Measurements from ENCODE around the gene DHX15. TPM values are rescaled to one million over a fixed set of nuclear protein-coding genes. Genes with fewer than 3 reads are reported as not detected.

The DHX15 gene
- total RNA-seq, 4 donors from 2014 or later: 118 to 203 (median 170) TPM

DNA sequence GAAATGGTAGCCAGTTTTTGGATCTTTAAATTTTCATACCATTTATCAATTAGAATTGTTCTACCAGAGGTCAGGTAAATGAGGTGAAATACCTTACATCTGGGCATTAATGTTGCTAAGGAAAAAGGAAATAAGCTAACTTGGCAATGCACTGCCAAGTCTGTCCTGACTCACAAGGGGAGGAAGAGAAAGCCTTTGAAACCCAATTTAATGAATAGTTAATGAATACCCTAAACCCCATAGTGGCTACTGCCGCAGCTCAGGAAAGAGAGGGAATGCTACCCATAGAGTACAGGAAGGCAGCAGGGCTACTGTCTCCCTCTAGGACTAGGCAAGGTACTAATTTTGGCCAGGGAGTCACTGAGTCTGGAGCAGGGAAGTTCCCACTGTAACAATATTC lies 16.8 kb upstream of the DHX15 start:
- Histone ChIP-seq H3K4me1 (peaks cover 3 to 30% (median 14%) of the 10 kb centered on the region in 4 donors), H3K27ac (no peak overlapping the region), H3K4me3 (no peak overlapping the region), H3K9me3 (no peaks in the 10 kb centered on the region), H3K27me3 (no peaks in the 10 kb centered on the region), H3K36me3 (no peaks in the 10 kb centered on the region)
- intact Hi-C loops (cut with DNase I; ENCODE audit: low total_unique reads) (no loop called here), in situ Hi-C loops (cut with MboI; ENCODE audit: low pct_ligation_motif_present in 1 of 4, low pct_unique_long_range_greater_than_20kb in 1 of 4, low sequenced_read_pairs in 3 of 4) (no loop called here)
- DNase-seq: no peak
- 92 to 100% methylated on average over 1 of the region's 1 CpG for WGBS, 2 donors (ENCODE audit: low coverage in 1 of 2)
- no peak for TF ChIP-seq POLR2AphosphoS5 (IDR thresholded peaks at IDR 0.05)
- no peak for TF ChIP-seq POLR2A (IDR thresholded peaks at IDR 0.05)
- TF ChIP-seq, protein P1, sequence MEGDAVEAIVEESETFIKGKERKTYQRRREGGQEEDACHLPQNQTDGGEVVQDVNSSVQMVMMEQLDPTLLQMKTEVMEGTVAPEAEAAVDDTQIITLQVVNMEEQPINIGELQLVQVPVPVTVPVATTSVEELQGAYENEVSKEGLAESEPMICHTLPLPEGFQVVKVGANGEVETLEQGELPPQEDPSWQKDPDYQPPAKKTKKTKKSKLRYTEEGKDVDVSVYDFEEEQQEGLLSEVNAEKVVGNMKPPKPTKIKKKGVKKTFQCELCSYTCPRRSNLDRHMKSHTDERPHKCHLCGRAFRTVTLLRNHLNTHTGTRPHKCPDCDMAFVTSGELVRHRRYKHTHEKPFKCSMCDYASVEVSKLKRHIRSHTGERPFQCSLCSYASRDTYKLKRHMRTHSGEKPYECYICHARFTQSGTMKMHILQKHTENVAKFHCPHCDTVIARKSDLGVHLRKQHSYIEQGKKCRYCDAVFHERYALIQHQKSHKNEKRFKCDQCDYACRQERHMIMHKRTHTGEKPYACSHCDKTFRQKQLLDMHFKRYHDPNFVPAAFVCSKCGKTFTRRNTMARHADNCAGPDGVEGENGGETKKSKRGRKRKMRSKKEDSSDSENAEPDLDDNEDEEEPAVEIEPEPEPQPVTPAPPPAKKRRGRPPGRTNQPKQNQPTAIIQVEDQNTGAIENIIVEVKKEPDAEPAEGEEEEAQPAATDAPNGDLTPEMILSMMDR (IDR thresholded peaks at IDR 0.05): no peak
- no peak for TF ChIP-seq EP300 (IDR thresholded peaks at IDR 0.05; ENCODE audit: low read depth)

- peaks cover 3 to 29% (median 14%) of the 10 kb centered on the region in 4 donors for H3K4me1 ChIP-seq
- H3K27ac ChIP-seq: peak overlapping the region in 2 of 4 donors; percentile 84 to 89
- no peak for DNase-seq
- WGBS, 2 donors (ENCODE audit: low coverage in 1 of 2): 91% methylated on average over 21 of the region's 22 CpGs; no CpG with 5 or more reads in 1 of the 2 donors
- TF ChIP-seq, protein P1 (IDR thresholded peaks at IDR 0.05): no peak
- TF ChIP-seq POLR2AphosphoS5 (IDR thresholded peaks at IDR 0.05) (no peak), EP300 (IDR thresholded peaks at IDR 0.05; ENCODE audit: low read depth) (no peak), POLR2A (IDR thresholded peaks at IDR 0.05) (no peak)
- intact Hi-C loops (cut with DNase I; ENCODE audit: low total_unique reads): no loop called here
- no peaks in the 10 kb centered on the region for H3K9me3 ChIP-seq
- no peak overlapping the region for H3K4me3 ChIP-seq
- H3K36me3 ChIP-seq: no peaks in the 10 kb centered on the region
- no peaks in the 10 kb centered on the region for H3K27me3 ChIP-seq
- in situ Hi-C loops (cut with MboI; ENCODE audit: low pct_ligation_motif_present in 1 of 4, low pct_unique_long_range_greater_than_20kb in 1 of 4, low sequenced_read_pairs in 3 of 4): loop anchor here in 1 of 4 donors (25.0 kb wide), 1 partner anchor 88 kb away; no protein-coding TSS in a partner anchor
Observed at GRCh38 chr4:24599275-24599674, 14.9 kb upstream of the DHX15 start.

GRCh38 chr4:24598025-24598424 lies 13.7 kb upstream of the DHX15 start:
- Histone ChIP-seq H3K27me3 (no peaks in the 10 kb centered on the region), H3K4me1 (peaks cover 3 to 29% (median 14%) of the 10 kb centered on the region in 4 donors), H3K9me3 (no peaks in the 10 kb centered on the region), H3K4me3 (no peak overlapping the region), H3K36me3 (no peaks in the 10 kb centered on the region), H3K27ac (peak overlapping the region; percentile 84 to 89 (median 86))
- in situ Hi-C loops (cut with MboI; ENCODE audit: low pct_ligation_motif_present in 1 of 4, low pct_unique_long_range_greater_than_20kb in 1 of 4, low sequenced_read_pairs in 3 of 4) (loop anchor here in 1 of 4 donors (25.0 kb wide), 1 partner anchor 89 kb away; no protein-coding TSS in a partner anchor), intact Hi-C loops (cut with DNase I; ENCODE audit: low total_unique reads) (no loop called here)
- WGBS, 2 donors (ENCODE audit: low coverage in 1 of 2): 36 to 50% methylated on average over 6 to 8 of the region's 8 CpGs
- TF ChIP-seq, protein P1 (IDR thresholded peaks at IDR 0.05): no peak
- peak in 2 of 3 donors; percentile 29 to 38 for TF ChIP-seq POLR2AphosphoS5 (IDR thresholded peaks at IDR 0.05)
- peak; percentile 83 for DNase-seq

GRCh38 chr4:24595659-24596058 lies 11.3 kb upstream of the DHX15 start:
- Histone ChIP-seq H3K4me1 (peaks cover 3 to 29% (median 14%) of the 10 kb centered on the region in 4 donors), H3K4me3 (no peak overlapping the region), H3K9me3 (no peaks in the 10 kb centered on the region), H3K36me3 (no peaks in the 10 kb centered on the region), H3K27ac (no peak overlapping the region), H3K27me3 (no peaks in the 10 kb centered on the region)
- intact Hi-C loops (cut with DNase I; ENCODE audit: low total_unique reads) (no loop called here), in situ Hi-C loops (cut with MboI; ENCODE audit: low pct_ligation_motif_present in 1 of 4, low pct_unique_long_range_greater_than_20kb in 1 of 4, low sequenced_read_pairs in 3 of 4) (loop anchor here in 1 of 4 donors (25.0 kb wide), 1 partner anchor 92 kb away; no protein-coding TSS in a partner anchor)
- 62 to 83% methylated on average over 2 of the region's 2 CpGs for WGBS, 2 donors (ENCODE audit: low coverage in 1 of 2)
- TF ChIP-seq, protein P1 (IDR thresholded peaks at IDR 0.05): no peak
- TF ChIP-seq EP300 (IDR thresholded peaks at IDR 0.05; ENCODE audit: low read depth) (no peak), POLR2A (IDR thresholded peaks at IDR 0.05) (no peak), POLR2AphosphoS5 (IDR thresholded peaks at IDR 0.05) (no peak)
- no peak for DNase-seq
